IPS-20b (cell line): ENCODE measurements around the gene CEP164.

Source experiments
- H3K27ac ChIP-seq: one replicate; pipeline ENCODE4 v1.5.1; 2013; ENCODE audit warnings: low read length
- H3K27me3 ChIP-seq: 2 replicates; pipeline ENCODE4 v1.6.1; 2013; ENCODE audit warnings: mild to moderate bottlenecking, low read length, inconsistent platforms; ENCODE audit not compliant: insufficient read depth
- H3K36me3 ChIP-seq: 2 replicates; pipeline ENCODE4 v1.6.1; 2013; ENCODE audit warnings: low read depth, mild to moderate bottlenecking, inconsistent platforms, low read length, moderate library complexity; ENCODE audit not compliant: insufficient read depth
- H3K4me1 ChIP-seq: 2 replicates; pipeline ENCODE4 v1.6.1; 2013; ENCODE audit warnings: mild to moderate bottlenecking, control low read depth, inconsistent platforms, low read length, moderate library complexity; ENCODE audit not compliant: insufficient read depth
- H3K4me3 ChIP-seq: 2 replicates; pipeline ENCODE4 v1.5.1; 2013; ENCODE audit warnings: mild to moderate bottlenecking, low read length, inconsistent platforms
- H3K9ac ChIP-seq: 2 replicates; pipeline ENCODE4 v1.6.1; 2013; ENCODE audit warnings: low read depth, mild to moderate bottlenecking, inconsistent platforms, low read length, moderate library complexity
- H3K9me3 ChIP-seq: 2 replicates; pipeline ENCODE4 v1.6.1; 2013; ENCODE audit warnings: mild to moderate bottlenecking, low read depth, low read length, inconsistent platforms; ENCODE audit not compliant: insufficient read depth

Gene CEP164

GRCh38 chr11:117417342-117417741, 89.7 kb downstream of the CEP164 start:
- no peaks in the 10 kb centered on the region for H3K4me1 ChIP-seq
- H3K27me3 ChIP-seq, result no peaks in the 10 kb centered on the region
- no peak overlapping the region for H3K4me3 ChIP-seq
- no peaks in the 10 kb centered on the region for H3K36me3 ChIP-seq
- H3K9me3 ChIP-seq, result no peaks in the 10 kb centered on the region
- no peak overlapping the region for H3K9ac ChIP-seq
- H3K27ac ChIP-seq, result no peak overlapping the region

GRCh38 chr11:117417856-117418255, 90.2 kb downstream of the CEP164 start:
- Histone ChIP-seq H3K9ac (no peak overlapping the region), H3K9me3 (no peaks in the 10 kb centered on the region), H3K4me3 (no peak overlapping the region), H3K27ac (no peak overlapping the region), H3K4me1 (no peaks in the 10 kb centered on the region), H3K27me3 (no peaks in the 10 kb centered on the region), H3K36me3 (no peaks in the 10 kb centered on the region)

DNA sequence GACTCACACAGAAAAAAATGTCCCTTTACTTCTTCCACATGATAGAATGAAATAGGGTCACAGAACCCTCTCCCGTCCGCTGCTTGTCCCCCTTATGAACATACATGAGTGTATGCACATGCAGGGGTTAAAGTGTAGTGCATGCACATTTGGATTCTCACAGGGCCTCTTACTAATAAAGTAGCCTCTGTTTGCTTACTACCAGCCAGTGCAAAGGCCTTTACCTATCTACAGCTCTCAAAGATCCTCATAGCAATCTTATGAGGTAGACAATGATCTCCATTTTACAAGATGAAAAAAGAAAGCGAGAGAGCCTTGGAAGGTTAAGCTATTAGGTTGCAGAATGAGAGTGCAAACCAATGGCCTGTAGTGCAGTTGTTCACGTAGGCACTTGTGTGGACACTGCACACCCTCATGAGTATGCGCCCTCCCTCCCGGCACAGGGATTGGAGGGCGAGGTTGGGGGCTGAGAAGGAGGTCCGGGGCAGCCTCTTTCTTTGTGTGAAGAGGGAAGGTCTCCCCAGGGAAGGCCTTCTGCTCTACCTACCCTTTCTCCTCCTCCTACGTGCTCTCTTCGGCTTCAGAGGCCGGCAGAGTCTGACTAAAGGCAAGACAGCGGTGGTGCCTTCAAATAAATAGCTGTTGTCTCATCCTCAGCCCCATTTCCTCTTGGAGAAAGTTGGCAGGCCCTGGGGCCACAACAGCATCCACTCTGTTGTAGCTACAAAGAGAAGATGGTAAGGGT, 91.3 kb downstream of the CEP164 start:
- Histone ChIP-seq H3K9me3 (no peaks in the 10 kb centered on the region), H3K4me1 (no peaks in the 10 kb centered on the region), H3K9ac (no peak overlapping the region), H3K27me3 (no peaks in the 10 kb centered on the region), H3K36me3 (no peaks in the 10 kb centered on the region), H3K27ac (no peak overlapping the region), H3K4me3 (no peak overlapping the region)

DNA sequence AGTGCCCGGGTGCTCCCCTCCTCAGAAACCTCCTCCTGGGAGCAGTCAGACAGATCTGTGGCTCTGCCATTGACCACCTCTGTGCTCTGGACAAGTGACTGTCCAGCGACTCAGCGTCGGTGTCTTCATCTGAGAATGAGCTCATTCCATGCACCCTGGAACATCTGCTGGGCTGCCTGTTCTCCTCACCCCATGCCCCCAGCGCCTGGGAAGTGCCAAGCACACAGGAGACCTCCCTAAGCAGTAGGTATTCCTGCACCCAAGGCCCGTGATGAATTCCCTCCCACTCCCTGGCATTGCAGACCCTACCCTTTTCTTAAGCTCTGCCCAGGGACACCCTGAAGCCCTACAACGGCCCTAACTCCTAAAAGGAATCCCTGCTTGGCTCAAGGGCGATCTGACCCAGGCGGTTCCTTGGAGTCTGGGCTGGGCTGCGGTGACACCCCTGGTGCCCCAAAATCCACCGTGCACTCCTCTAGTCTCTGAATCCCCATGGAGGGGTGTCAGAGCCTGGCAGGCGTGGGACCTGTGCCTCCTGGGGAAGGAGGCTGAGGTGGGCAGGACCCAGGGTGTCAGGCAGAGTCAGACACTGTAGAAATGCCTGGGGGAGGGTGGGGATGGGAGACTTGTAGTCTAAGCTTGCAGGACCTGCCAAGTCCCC, 92.0 kb downstream of the CEP164 start:
- Histone ChIP-seq H3K9me3 (no peaks in the 10 kb centered on the region), H3K27me3 (no peaks in the 10 kb centered on the region), H3K9ac (no peak overlapping the region), H3K4me3 (no peak overlapping the region), H3K4me1 (no peaks in the 10 kb centered on the region), H3K36me3 (no peaks in the 10 kb centered on the region), H3K27ac (no peak overlapping the region)

DNA sequence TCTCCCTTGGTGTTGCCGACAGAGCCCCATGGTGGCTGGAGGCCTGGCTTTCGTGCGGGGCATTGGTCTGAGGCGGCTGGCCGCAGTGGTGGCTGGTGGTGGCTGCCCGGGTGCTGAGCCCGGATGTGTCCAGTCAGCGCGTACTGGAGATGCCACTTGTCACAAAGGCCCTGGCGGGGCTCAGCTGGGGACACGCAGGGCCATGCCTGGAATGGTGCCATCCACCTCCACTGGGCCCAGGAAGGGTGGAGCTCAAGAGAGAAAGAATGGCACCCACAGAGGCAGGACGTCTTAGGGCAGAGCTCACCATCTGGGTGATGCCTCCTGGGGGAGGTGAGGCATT, 92.5 kb downstream of the CEP164 start:
- no peak overlapping the region for H3K4me3 ChIP-seq
- H3K36me3 ChIP-seq, result no peaks in the 10 kb centered on the region
- H3K27ac ChIP-seq, result no peak overlapping the region
- no peaks in the 10 kb centered on the region for H3K9me3 ChIP-seq
- H3K4me1 ChIP-seq, result no peaks in the 10 kb centered on the region
- no peak overlapping the region for H3K9ac ChIP-seq
- H3K27me3 ChIP-seq, result no peaks in the 10 kb centered on the region

GRCh38 chr11:117420598-117420997, 92.9 kb downstream of the CEP164 start:
- Histone ChIP-seq H3K27me3 (peaks cover 4% of the 10 kb centered on the region; the same call in 1 of the 2 replicates), H3K9ac (no peak overlapping the region), H3K4me3 (no peak overlapping the region), H3K4me1 (no peaks in the 10 kb centered on the region), H3K27ac (no peak overlapping the region), H3K36me3 (no peaks in the 10 kb centered on the region), H3K9me3 (no peaks in the 10 kb centered on the region)

- H3K4me1 ChIP-seq, result no peaks in the 10 kb centered on the region
- H3K27ac ChIP-seq, result no peak overlapping the region
- no peaks in the 10 kb centered on the region for H3K9me3 ChIP-seq
- no peak overlapping the region for H3K9ac ChIP-seq
- H3K27me3 ChIP-seq, result peaks cover 8% of the 10 kb centered on the region; the same call in 1 of the 2 replicates
- no peaks in the 10 kb centered on the region for H3K36me3 ChIP-seq
- no peak overlapping the region for H3K4me3 ChIP-seq
Observed at GRCh38 chr11:117421041-117421440, 93.4 kb downstream of the CEP164 start.

DNA sequence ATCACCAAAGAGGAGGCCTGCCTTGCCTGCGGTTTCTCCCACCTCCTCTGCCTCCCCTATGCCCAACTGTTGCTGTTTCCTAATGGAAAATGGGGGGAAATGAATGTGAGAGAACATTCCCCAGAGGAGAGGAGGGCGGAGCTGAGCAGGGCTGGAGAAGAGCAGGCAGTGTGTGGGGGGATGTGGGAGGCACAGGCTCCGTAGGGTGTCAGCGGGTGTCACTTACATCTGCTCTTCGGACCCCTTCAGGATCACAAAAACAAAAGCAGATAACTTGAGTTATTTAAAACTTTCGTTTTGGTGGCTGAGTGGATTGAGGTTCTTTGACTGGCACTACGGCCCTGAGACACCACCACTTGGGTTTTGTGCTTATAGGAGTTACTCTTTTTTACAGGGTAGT, 93.8 kb downstream of the CEP164 start:
- peaks cover 1% of the 10 kb centered on the region; the same call in 1 of the 2 replicates for H3K4me1 ChIP-seq
- H3K9me3 ChIP-seq, result no peaks in the 10 kb centered on the region
- H3K36me3 ChIP-seq, result no peaks in the 10 kb centered on the region
- H3K27me3 ChIP-seq, result peaks cover 9% of the 10 kb centered on the region; the same call in 1 of the 2 replicates
- no peak overlapping the region for H3K27ac ChIP-seq
- H3K9ac ChIP-seq, result no peak overlapping the region
- no peak overlapping the region for H3K4me3 ChIP-seq

GRCh38 chr11:117423046-117423575, 95.5 kb downstream of the CEP164 start:
- H3K4me3 ChIP-seq, result no peak overlapping the region
- no peaks in the 10 kb centered on the region for H3K36me3 ChIP-seq
- no peaks in the 10 kb centered on the region for H3K9me3 ChIP-seq
- H3K4me1 ChIP-seq, result peaks cover 4% of the 10 kb centered on the region; the same call in 1 of the 2 replicates
- no peak overlapping the region for H3K27ac ChIP-seq
- H3K9ac ChIP-seq, result no peak overlapping the region
- H3K27me3 ChIP-seq, result peaks cover 16% of the 10 kb centered on the region; the same call in 1 of the 2 replicates

GRCh38 chr11:117424781-117425180, 97.1 kb downstream of the CEP164 start:
- no peak overlapping the region for H3K4me3 ChIP-seq
- H3K9me3 ChIP-seq, result no peaks in the 10 kb centered on the region
- H3K27ac ChIP-seq, result no peak overlapping the region
- H3K4me1 ChIP-seq, result peaks cover 4% of the 10 kb centered on the region; the same call in 1 of the 2 replicates
- peaks cover 16% of the 10 kb centered on the region; the same call in 1 of the 2 replicates for H3K27me3 ChIP-seq
- no peaks in the 10 kb centered on the region for H3K36me3 ChIP-seq
- H3K9ac ChIP-seq, result no peak overlapping the region

DNA sequence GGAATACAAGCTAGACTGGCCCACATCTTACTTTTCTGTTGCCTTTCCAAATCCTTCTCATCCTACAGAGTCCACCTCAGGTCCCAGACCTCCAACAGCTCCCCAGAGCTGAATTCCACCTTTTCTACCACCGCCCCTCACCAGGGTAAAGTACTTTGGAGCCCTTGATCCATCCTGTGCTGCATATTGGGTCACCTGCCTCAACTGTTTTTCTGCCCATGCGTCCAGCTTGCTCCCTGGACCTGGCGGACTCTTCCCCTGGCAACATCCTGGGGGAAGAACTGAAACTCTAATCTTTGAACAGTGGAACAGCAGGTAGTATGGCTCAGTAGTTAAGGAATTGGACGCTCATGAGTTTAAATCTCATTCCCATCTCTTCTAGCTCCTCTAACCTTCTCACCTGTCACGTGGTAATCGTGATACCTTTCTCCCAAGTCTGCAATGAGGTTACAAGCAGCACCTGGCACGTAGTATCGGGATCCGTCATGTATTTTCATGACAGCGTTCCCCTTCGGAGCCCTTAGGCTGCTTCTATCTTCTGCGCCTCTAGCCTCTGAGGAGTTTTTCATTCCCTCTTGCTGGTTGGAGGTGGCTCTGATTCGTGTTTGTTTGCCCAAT, 98.1 kb downstream of the CEP164 start:
- no peaks in the 10 kb centered on the region for H3K9me3 ChIP-seq
- no peak overlapping the region for H3K27ac ChIP-seq
- H3K27me3 ChIP-seq, result peaks cover 16% of the 10 kb centered on the region; the same call in 1 of the 2 replicates
- H3K9ac ChIP-seq, result no peak overlapping the region
- no peaks in the 10 kb centered on the region for H3K36me3 ChIP-seq
- peaks cover 4% of the 10 kb centered on the region; the same call in 1 of the 2 replicates for H3K4me1 ChIP-seq
- H3K4me3 ChIP-seq, result no peak overlapping the region
